Renal cortical epithelial cell (primary cell): ENCODE results near the gene BRCC3. TPM values are rescaled to one million over a fixed set of nuclear protein-coding genes. Genes with fewer than 3 reads are reported as not detected.

ENCODE experiments used
- DNase-seq: peaks from one replicate; pipeline ENCODE4 v3.0.0-alpha.2; 2011; ENCODE audit warnings: low read depth
- total RNA-seq: library from RNA; depleted of rRNA; stranded (reverse); fragments of >200 nt; gene quantifications from 2 replicates; pipeline ENCODE4 v1.2.3, GENCODE V29; 2014

BRCC3 gene
- 17.7 and 40.6 TPM in 2 replicates for total RNA-seq

GRCh38 chrX:155070975-155071693 lies at the start of gene BRCC3, which contains the start of the genes CMC4 and MTCP1:
Gene BRCC3, plus strand, starts transcription at chrX:155071508. Its CDS starts 20 bp downstream, at chrX:155071528.
Gene CMC4, minus strand, starts transcription at chrX:155071136. Its CDS starts 7,113 bp downstream, at chrX:155064023.
Gene MTCP1, minus strand, starts transcription at chrX:155071136. Its CDS starts 5,126 bp downstream, at chrX:155066010.
- DNase-seq: peak; percentile 56

GRCh38 chrX:155022585-155022984 lies 48.7 kb upstream of the BRCC3 start, which contains the start of gene F8:
Gene F8, minus strand, starts transcription at chrX:155022723. Its CDS starts 171 bp downstream, at chrX:155022552.
- DNase-seq: no peak

DNA sequence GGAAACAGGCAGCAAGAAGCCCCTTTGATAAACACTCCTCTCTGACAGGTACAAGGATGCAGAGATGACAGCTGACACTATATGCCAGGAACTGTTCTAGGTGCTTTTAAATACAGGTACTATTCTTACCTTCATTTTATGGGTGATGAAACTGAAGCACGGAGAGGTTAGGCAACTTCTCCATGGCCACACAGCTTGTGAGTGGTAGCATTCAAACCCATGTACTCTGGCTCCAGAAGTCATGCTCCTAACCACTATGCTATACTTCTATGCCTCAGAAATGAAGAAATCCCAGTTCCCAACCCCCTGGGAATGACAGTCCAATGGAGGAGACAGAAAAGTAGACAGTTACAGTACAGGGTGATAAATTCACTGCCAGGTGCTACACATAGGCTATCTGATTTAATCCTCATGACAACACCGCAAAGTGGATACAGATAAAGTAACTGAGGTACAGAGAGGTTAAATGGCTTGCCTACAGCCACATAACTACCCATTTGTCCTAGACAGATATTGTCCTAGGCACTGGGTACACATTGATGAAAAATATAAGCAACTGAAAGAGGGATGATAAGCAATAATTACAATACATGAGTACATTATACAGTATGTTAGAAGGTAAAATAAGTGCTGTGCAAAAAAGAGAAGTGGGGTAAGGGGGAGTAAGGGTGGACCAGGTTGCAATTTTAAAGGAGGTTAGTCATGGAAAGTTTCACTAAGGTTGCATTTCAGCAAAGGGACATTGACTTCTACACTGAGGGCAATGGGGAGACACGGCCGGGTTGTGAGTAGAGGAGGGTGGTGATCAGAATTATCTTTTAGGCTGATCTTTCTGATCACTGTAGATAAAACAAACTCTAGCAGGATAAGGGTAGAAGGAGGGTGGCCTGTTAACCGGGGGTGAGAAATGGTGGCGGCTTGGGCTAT lies 47.1 kb upstream of the BRCC3 start:
- DNase-seq: no peak

DNA sequence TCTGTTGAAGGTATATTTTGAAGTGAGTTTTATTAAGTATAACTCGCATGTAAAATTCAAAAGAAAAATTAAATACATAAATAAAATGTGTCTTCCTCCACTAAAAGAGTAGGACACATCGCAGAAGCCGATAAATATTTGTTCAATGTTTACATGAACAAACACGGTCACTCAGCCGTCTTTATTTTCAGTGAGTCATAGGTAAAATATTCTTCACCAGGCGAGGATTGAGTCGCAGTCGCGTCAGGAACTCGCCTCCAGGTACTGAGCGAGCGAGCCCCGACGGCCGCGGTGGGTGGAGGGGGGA lies 44.9 kb upstream of the BRCC3 start:
- DNase-seq: no peak

DNA sequence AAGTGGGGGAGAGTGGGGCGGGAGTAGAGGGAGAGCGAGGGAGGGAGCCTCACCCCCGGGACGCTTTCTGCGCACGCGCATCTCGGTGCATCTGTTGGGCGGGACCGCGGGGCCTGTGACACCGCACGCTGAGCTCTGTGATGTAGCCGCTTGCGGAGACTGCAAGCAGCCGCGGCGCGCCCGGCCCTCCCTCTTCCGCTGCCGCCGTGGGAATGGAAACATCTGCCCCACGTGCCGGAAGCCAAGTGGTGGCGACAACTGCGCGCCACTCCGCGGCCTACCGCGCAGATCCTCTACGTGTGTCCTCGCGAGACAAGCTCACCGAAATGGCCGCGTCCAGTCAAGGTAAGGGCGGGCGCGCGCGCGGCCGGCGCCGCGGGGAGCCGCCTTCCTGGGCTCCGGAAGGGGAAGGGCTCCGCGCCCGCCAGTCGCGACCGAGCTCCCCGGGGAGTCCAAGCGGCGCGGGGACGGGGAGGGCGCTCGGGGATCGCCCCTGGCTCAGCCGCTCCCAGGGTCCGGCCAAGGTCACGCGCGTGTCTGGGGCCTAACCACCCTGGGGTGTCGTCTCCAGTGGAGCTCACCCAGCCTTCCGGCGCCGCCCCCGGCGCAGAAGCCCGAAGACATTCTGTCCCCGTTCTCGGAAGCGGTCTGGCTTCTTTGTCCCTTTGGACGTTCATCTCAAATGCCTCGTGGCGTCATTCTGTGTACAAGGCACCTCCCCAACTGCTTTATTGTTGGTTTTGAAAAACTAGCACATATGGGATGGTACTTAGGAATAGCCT lies 44.4 kb upstream of the BRCC3 start, which contains the start of gene FUNDC2:
Gene FUNDC2, plus strand, starts transcription at position 118 of the 782 bp plus-strand sequence. Its CDS starts 95 bp downstream, at position 213.
- peak; percentile 79 for DNase-seq

- DNase-seq: peak; percentile 57
Observed at GRCh38 chrX:155027509-155028066, 43.7 kb upstream of the BRCC3 start.

DNA sequence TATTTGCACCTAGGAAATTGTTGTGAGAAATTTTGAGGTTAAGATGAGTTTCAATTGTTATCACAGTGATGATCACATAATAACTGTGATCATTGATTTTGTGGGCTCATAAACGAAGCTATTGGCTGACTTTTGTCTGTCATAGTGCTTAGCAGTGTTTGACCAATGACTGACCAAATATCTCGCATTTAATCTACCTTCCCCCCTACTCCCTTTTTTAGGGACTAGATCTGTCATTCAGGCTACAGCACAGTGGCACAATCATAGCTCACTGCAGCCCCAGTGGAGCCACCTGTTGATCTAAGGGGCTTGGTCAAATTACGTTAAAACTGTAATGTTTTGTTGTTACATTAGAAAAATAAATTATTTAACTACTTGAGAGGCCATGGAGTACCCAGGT lies 43.2 kb upstream of the BRCC3 start:
- DNase-seq: no peak

- DNase-seq: peak; percentile 46
Observed at GRCh38 chrX:155028877-155029291, 42.4 kb upstream of the BRCC3 start.

GRCh38 chrX:155031657-155032056 lies 39.7 kb upstream of the BRCC3 start:
- no peak for DNase-seq

DNA sequence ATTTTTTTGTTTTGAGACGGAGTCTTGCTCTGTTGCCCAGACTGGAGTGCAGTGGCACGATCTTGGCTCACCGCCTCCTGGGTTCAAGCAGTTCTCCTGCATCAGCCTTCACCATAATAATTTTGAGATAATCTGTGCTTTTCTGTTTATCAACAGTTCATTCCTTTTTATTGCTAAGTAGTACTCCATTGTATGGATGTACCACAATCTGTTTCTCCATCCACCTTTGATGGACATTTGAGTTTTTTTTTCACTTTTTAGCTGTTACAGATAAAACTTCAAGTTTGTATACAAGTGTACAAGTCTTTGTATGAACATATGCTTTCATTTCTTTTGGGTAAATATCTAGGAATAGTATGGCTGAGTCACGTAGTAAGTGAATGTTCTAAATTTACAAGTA lies 35.6 kb upstream of the BRCC3 start:
- no peak for DNase-seq

DNA sequence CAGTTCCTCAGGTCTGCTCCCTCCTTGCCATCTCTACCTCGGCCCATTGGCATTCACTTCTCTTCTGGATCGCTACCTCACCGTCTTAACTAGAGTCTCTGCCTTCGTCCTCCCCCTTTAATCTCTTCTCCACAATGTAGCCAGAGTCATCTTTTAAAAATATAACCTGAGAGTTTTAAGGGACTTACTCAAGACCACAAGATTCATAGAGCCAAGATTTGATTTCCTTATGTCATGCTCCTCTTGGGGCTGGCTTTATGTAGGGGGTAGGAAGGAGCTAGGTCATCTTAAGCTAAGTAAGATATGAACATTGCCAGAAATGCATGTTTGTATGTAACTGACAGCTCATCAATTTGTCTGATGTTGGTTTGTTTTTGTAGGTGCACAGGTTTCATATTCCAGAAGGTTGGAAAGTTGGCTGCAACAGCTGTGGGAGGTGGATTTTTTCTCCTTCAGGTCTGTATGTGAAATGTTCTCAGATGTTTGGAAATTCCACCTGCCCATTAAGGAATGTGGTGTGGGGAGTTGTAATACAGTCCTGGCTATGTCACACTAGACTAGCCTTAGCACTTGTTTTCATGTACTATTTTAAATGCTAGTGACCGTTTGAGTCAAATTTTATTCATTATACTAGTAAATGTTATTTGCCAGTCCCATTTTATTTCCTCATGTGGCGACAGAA lies 25.0 kb upstream of the BRCC3 start:
- peak; percentile 30 for DNase-seq

DNA sequence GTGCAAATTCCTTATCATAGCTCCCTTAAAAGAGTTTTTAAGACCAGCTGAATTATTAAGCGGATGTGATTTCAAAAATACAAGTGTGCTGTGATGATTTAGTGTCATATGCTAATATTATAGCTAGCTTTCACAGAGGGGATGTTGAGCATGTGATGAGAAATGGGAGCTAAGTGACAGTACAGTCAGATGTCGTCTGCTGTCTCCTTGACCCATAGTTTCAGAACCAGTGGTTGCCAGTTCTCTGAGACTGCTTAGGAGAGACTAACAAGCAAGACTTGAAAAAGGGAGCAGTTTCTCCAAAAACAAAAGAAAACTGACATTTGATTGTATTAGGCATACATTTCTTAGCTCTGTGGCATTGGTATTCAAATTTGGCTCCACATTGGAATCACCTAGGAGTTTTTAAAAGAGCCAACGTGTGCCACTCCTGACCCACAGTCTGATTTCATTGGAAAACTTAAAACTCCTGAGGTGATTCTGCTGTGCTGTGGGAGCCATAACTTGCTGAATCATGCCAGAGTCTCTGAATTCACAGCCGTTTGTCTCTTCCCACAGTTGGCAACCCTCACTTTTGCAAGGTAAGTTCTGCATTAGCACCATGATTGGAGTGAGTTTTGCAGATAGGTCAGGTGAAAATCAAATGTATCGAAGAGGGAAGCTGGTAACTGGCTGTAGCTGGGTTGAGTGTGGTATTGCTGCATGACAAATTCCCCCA lies 24.3 kb upstream of the BRCC3 start:
- no peak for DNase-seq

DNA sequence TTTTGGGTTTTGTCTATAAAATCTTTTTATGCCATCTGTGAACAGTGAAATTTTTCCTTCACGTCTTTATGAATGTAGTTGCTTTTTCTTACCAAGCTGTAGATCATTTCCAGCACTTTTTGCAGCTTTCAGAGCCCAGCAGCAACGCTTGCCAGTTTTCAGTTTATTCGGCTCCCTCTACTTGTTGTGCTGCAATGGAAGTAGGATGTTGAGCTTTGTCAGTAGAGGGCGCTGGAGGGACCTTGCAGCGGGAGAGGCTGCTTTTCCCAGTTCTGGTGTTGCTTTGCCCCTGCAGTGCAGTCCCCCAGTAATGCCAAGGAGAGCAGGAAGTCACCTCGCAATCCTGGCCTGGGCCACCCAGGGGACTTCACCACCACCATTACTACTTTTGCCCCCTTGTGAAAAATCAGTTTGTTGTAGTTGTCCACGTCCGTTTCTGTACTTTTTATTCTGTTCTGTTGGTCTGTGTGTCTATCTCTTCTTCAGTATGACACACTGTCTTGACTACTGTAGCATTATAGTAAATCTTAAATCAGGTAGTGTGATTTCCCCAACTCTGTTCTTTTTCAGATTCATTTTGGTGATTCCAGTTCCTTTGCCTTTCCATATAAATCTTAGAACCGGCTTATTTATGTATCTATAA lies 22.2 kb upstream of the BRCC3 start:
- DNase-seq: peak; percentile 65

DNA sequence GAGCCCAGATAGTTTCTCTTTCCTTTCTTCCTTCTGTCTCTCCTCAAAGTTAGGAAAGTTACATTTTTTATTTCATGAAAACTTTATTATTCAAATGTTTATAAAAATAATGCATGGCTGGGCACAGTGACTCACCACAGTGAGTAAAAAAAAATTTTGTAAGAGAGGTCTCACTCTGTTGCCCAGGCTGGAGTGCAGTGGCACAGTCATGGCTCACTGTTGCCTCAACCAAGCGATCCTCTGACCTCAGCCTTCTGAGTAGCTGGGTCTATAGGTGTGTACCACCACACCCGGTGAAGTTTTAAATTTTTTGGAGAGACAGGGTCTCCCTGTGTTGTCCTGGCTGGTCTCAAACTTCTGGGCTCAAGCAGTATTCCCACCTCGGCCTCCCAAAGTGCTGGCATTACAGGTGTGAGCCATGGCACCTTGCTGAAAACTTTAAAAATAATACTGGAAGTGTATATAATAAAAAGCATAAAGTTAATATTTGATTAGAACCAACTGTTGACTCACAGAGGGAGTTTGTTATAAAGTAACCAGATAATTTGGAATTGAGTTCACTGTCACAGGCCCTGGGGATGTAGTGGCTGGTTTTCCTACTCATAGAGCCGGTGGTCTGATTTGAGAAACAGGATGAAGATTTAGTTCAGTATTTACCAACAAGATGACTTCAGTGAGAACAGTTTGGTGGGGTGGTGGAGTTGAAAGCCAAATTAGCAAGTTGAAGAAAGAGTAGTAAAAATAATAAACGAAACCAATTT lies 18.4 kb upstream of the BRCC3 start:
- DNase-seq: peak; percentile 74

DNA sequence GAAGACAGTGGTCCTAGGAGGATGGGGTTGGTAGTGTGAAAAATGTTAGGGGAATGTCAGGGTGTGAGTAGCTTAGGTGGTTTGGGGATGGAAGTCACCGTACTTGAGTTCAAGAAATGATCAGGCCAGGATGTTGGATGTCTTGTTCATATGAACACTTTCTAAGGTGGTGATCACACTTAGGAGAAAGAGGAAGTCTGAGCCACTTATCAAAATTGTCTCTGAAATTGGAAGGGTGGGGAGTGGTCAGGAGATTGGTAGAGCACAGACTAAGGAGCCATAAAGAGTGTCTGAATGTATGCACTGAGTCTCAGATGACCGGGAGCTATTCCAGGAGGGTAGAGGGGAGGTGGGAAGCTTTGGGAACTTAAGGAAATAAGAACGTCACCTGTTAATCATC lies 17.7 kb upstream of the BRCC3 start:
- no peak for DNase-seq

DNA sequence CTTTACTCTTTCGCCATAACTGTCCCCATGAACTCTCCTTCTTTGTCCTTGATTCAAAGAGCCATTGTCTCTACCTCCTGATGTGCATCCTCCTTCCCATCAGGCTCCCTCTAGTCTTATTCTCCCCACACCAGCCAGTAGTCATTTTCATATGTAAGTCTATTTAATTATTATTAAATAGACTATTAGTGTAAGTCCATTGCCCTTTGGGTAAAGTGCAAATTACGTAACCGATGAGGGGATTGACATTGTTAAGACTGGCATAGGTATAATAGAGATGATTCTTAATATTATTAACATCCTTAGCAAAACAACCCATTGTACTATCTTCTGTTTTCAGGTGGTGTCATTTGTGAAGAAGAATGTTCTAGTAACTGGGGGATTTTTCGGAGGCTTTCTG lies 17.1 kb upstream of the BRCC3 start:
- no peak for DNase-seq

GRCh38 chrX:155055494-155055893 lies 15.8 kb upstream of the BRCC3 start:
- DNase-seq: no peak

- DNase-seq: no peak
Observed at GRCh38 chrX:155056471-155056870, 14.8 kb upstream of the BRCC3 start.
